ENCODE results near the gene SPDYE18.
"Not testable (repeated sequence)": the region's sequence is repeated elsewhere in the genome, so short reads cannot be mapped to it uniquely, and the experiment has no call there.

SPDYE18 gene, protein sequence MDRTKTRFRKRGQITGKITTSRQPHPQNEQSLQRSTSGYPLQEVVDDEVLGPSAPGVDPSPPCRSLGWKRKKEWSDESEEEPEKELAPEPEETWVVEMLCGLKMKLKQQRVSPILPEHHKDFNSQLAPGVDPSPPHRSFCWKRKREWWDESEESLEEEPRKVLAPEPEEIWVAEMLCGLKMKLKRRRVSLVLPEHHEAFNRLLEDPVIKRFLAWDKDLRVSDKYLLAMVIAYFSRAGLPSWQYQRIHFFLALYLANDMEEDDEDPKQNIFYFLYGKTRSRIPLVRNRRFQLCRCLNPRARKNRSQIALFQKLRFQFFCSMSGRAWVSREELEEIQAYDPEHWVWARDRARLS

DNA sequence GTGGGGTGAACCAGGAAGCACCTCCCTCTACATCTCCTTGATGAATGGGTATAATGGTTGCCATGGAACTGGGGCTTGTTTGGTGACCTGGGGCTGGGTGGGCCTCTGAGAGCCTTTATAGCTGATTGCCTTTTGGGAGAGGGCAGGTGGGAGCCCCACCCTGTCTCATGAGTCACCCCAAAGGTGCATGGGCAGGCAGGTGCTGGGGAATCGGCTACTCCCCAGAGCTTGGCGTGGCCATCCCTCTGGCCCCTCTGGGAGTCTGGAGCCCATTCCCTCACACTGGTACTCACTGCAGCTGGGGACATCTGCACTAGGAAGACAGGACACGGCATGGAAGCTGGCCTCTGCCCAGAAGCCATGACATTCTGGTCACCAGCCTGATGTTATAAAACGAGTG is at the start of gene SPDYE18:
SPDYE18 (minus strand) TSS at position 2 of the 400 bp plus-strand sequence. CDS start 2,046 bp downstream, outside the sequence.
- DNase-seq (ENCODE audit: low read depth) = not testable (repeated sequence)

DNA sequence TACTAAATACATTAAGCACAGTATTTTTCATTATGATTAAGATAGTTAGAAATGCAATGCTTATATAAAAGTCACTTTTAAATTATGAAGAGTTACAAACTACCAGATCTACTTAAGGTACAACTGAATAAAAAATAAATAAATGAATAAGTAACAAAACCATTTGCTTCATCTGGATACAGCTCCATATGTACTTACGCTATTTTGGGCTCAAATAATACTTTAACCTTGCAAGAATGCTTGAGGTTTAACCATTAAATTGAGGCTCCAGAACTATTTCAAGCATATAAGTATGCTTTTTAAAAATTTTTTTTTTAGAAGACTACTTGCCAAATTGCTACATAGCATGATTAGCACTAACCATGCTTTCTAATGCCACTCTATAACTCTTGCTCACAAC is 46.0 kb upstream of the SPDYE18 start:
- not testable (repeated sequence) for DNase-seq (ENCODE audit: low read depth)

DNA sequence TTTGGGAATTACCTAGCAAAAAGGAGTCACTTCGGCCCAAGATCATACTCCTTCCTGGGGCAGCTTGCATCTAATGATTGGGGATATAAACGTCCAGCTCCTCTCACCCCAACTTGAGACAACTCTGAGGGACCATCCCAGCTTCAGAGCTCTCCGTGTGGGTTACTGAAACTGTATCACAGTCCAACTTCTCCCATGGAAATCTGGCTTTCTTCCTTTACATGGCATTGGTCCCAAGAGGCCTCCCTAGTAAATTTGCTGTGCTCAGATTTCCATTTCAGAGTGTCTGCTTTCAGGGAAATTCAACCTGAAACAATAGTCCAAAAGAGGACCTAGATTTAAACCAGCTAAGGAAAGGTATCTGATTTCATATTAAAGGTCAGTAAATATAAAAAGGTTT is 45.3 kb upstream of the SPDYE18 start:
- not testable (repeated sequence) for DNase-seq (ENCODE audit: low read depth)

DNA sequence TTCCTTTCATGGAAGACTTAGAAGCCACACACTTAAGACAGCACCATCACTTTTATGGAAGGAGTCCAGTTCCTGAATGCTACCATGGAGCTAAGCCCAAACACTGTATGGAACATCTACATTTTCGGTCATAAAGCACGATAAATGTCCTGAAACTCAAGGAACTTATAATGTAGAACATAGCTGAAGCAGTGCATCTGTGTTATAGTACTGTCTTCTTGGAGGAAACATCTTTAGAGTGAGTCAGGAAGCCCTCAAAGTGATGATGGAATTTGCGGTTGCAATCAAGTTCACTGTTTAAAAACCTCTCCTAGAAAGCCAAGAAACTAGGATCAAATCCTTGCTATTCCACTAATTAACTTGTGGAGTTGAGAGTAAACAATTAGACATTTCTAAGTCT is 43.5 kb upstream of the SPDYE18 start:
- DNase-seq (ENCODE audit: low read depth) = not testable (repeated sequence)

DNA sequence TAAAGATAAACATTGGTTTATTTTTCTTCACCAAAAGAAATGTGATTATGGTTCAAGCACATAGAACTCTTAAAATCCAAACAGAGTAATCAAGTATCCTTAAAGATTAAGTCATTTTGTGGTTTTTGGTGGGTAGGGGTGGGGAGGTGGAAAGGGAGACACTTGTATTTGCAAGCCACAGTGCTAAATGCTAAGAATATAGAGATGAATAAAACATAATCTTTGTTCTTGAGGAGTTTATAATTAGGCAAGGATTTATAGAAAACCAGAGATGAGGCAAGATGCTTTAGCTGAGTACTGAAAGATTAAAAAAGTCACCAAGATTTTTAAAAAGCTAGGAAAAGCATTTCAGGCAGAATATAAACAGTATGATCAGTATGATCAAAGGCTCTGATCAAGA is 40.3 kb upstream of the SPDYE18 start:
- not testable (repeated sequence) for DNase-seq (ENCODE audit: low read depth)

DNA sequence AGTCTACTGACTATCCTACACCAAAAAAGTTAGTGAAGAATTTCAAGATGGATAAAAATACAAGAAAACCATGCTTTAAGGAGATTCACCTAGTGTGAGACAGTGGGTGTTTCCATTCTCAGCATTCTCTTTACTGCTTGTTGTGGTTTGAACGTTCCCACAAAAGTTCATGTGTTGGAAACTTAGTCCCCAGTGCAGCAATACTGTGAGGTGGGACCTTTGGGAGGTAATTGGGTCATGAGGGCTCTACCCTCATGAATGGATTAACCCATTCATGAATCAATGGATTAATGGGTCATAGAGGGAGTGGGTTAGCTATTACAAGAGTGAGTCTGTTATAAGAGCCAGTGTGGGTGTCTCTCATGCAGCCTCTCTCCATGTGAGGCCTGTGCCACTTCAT is 38.8 kb upstream of the SPDYE18 start:
- DNase-seq (ENCODE audit: low read depth) = not testable (repeated sequence)

DNA sequence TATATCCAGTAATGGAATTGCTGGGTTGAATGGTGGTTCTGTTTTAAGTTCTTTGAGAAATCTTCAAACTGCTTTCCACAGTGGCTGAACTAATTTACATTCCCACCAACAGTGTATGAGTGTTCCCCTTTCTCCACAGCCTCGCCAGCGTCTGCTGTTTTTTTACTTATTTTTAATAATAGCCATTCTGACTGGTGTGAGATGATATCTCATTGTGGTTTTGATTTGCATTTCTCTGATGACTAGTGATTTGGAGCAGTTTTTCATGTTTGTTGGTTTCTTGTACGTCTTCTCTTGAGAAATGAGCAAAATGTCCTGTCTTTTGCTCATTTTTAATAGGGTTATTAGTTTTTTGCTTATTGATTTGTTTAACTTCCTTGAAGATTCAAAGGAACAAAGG is 38.1 kb upstream of the SPDYE18 start:
- DNase-seq (ENCODE audit: low read depth) = not testable (repeated sequence)

DNA sequence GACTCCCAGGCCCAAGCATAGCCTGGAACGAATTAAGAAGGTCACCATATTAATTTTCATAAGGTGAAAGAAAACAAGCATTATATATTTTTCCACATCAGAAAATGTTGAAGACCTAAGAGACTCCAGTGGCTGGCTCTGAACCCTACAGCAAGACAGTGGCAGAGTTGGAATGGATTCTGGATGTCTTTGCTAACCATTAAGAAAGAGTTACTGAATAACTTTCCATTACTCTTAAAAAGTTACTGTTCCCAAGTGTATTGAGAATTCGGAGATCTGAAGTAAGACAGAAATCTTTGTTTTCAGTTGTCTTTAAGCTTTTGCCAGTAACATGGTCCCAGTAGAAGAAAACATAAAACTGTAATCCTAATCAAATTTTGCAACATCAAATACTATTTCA is 29.9 kb upstream of the SPDYE18 start:
- not testable (repeated sequence) for DNase-seq (ENCODE audit: low read depth)

DNA sequence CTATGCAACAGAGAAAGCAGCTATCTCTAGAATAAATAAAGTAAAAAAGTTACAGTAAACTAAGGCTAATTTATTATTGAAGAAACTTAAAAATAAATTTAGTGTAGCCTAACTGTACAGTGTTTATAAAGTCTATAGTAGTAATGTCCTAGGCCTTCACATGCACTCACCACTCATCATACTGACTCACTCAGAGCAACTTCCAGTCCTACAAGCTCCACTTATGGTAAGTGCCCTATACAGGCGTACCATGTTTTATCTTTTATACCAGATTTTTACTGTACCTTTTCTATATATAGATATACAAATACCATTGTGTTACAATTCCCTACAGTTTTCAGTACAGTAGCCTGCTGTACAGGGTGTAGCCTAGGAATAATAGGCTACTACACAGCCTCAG is 19.8 kb upstream of the SPDYE18 start:
- DNase-seq (ENCODE audit: low read depth) = not testable (repeated sequence)

DNA sequence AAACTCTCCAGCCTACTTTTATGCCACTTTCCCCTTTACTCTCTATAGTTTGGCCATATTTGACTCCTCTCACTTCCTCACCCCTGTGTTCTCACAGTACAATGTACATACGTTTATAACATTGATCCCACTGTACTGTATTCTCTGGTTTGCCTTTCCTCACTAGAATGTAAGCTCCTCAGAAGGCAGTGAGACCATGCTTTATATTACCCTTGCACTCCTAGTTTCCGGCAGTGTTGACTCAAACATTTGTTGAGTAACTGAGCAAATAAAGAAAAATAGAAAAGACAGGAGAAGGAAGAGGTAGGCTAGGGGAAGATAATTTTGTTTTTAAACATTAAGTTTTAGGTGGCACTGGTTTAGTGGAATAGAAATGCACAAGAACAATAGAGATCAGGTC is 17.9 kb upstream of the SPDYE18 start:
- DNase-seq (ENCODE audit: low read depth) = not testable (repeated sequence)

DNA sequence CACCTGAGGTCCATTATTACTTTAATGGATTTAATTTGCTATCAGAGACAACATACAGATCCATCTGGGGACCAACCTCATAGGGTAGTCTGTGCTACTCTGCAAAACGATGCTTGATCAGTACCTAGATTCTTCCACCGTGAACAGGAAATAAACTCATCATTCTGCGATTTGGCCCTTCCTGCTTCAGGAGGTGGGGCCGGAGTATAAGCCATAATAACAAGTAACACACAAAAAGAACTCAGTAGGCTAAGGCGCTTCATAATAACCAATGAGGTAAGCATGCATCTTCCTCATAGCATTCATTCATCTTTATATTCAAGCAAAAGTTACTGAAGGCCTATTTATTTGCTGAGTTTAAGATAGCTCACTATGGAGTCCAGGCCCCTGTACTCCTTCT is 17.3 kb upstream of the SPDYE18 start:
- not testable (repeated sequence) for DNase-seq (ENCODE audit: low read depth)

DNA sequence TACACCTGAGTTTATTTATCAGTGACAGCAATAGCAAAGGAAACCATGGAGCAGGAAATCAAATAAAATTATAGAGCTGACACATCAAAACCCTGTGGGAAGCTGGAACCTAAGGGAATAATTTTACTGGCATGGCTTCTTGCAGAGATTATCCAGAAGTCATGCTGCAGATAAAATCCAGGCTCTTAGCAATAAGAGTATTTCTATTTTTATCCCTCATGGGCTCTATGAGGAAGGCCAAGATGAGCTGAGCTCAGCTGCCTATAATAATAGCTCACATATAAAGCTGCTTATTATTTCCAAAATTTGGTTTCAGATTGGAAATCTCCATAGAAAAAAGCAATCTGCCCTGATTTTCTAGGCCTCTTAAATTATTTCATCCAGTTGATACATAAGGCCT is 16.8 kb upstream of the SPDYE18 start:
- DNase-seq (ENCODE audit: low read depth) = not testable (repeated sequence)

DNA sequence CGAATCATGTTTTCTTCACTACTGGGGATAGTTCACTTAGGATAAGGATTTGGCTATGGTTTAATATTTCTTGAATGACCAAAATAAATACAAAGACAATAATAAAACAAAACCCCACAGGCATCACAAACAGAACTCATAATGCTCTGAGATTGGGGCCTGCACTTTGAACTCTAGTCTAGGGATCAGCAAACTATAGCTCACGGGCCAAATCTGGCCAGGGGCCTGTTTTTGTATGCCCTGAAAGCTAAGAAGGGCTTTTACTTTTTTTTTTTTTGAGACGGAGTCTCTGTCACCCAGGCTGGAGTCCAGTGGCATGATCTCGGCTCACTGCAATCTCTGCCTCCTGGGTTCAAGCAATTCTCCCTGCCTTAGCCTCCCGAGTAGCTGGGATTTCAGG is 14.7 kb upstream of the SPDYE18 start:
- not testable (repeated sequence) for DNase-seq (ENCODE audit: low read depth)

DNA sequence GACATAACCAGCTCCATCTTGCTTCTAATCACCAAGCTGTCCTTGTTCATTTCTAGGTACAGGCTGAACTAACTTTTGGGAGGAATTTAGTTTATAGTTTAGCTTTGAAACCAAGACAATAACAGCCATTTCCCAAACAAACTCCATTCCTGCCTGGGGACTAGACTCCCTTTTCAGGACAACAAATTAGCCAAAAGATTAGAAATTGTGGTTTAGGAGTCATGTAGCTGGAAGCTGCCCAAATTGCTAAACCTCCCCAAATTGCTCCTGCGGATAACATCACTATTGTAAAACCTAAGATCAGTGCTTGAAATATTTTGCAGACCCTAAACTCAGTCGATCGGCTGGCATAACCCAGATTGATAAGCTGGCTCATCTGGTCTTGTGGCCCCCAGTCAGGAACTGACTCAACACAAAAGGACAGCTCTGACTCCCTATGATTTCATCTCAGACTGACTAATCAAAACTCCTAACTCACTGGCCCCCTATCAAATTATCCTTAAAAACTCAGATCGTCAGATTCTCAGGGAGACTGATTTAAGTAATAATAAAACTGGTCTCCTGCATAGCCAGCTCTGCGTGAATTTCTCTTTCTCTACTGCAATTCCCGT is 12.5 kb upstream of the SPDYE18 start:
- DNase-seq (ENCODE audit: low read depth) = not testable (repeated sequence)

DNA sequence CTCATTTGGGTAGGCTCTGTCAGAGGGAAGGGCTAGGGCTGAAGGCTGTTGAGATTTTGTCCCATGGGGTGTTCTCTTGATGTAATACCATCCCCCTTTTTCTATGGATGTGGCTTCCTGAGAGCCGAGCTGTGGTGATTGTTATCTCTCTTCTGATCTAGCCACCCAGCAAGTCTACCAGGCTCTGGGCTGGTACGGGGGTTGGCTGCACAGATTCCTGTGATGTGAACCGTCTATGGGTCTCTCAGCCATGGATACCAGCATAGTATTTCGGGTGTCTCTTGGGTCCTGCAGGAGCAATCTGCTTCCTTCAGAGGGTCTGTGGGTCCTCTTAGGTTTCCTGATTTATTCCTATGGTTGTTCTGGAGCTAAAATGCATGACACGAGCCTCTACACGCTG is 8.8 kb upstream of the SPDYE18 start:
- DNase-seq (ENCODE audit: low read depth) = not testable (repeated sequence)

DNA sequence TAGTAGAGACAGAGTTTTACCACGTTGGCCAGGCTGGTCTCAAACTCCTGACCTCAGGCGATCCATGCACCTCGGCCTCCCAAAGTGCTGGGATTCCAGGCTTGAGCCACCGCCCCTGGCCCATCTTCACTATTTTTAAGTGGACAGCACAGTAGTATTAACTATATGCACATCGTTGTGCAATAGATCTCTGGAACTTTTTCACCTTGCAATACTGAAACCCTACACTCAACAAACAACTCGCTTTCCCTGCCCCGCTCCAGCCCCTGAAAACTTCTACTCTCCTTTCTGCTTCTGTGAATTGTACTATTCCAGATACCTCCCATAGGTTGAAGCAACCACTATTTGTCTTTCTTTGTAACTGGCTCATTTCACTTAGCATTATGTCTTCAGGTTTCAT is 3.5 kb upstream of the SPDYE18 start:
- not testable (repeated sequence) for DNase-seq (ENCODE audit: low read depth)

DNA sequence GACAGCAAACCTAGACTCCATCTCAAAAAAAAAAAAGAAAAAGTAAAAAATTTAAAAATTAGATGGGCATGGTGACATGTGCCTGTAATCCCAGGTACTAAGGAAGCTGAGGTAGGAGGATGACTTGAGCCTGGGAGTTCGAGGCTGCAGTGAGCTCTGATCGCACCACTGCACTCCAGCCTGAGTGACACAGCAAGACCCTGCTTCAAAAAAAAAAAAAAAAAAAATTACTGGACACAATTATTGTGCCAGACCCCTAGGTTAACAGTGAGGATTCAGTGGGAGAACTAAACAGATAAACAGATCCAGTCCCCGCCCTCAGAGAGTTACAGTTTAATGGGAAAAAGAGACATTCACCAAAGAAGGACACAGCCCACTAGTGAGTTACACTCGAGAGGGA is 1.4 kb upstream of the SPDYE18 start:
- DNase-seq (ENCODE audit: low read depth) = not testable (repeated sequence)

DNA sequence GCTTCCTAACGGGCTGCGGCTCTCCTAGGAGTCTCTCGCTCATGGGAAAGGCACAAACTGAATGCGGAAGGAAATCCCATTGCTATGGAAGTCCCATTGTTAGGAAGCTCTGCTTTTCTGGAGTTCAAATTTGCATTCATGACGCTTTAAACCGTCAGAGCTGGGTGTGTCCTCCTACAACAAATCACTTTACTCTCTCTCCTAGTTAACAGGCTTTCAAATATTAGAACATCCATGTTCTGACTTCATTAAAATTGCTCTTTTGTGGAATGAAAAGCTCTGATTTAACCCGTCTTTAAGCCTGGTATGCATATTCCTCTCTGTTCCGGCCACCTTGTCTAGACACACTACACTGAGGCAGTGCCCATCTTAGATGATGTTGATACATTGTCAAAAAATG is 30.1 kb downstream of the SPDYE18 start, which contains the start of gene SPDYE17:
SPDYE17 (minus strand) TSS at position 101 of the 400 bp plus-strand sequence. CDS start 1,791 bp downstream, outside the sequence.
- DNase-seq (ENCODE audit: low read depth) = not testable (repeated sequence)

DNA sequence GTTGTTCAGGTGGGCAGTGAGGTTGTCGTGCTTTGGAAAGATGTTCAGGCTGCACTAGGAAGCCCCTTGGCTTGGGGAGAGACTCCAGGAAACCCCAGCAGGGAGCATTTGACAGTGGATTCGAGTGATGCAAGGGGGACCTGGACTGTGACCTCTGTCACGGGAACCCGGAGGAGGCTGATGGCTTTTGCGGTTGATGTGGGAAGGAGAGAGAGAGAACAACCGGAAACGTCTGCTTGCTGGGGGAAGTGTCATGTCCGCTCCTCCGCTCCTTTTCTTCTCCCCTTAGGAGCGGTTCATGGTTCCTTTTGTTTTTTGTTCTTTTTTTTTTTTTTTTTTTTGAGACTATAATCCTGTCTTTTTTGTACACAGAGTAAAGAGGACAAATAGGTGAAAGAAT is 36.0 kb downstream of the SPDYE18 start:
- DNase-seq (ENCODE audit: low read depth) = not testable (repeated sequence)

DNA sequence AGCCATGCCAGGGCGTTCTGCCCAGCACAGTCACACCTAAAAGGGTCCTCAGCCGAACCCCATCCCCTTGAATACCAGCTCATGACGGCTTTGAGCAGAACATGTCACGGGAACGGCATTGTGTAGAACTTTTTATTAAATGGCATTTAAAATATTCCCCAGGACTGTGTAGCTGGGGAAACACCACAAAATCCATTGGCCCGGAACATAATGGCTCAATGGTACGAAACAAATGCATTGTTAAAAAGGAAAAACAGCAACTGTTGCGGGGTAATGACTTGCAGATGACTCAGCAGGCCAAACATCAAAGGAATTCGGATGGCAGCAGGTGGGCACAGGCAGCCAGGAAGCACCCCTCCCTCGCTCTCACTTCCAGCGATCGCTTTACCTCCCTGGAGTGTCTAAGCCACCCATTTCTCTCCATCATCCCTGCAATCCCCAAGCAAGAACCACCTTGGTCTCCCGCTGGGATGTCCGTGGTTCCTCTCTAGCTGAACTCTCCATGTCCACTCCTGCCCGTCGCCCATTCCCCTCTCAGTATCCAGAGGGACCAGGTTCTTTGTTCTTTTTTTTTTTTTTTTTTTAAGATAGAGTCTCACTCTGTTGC is 52.2 kb downstream of the SPDYE18 start:
- DNase-seq (ENCODE audit: low read depth) = not testable (repeated sequence)

DNA sequence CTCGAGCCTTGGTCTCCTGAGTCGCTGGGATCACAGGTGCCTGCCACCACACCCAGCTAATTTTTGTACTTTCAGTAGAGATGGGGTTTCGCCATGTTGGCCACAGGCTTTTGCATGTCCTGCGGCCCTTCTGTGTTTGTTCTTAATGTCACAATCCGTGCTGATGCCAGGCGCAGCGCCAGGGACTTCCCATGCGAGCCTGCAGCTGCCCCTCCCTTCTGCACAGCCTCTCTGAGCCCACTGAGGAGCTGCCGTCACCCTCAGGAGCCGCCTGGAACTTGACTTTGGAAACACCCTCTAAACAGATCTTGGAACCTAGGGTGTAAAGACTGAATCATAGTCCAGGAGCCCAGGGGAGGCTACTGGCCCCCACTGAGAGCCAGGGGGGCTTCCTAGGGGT is 54.4 kb downstream of the SPDYE18 start:
- DNase-seq (ENCODE audit: low read depth) = not testable (repeated sequence)

DNA sequence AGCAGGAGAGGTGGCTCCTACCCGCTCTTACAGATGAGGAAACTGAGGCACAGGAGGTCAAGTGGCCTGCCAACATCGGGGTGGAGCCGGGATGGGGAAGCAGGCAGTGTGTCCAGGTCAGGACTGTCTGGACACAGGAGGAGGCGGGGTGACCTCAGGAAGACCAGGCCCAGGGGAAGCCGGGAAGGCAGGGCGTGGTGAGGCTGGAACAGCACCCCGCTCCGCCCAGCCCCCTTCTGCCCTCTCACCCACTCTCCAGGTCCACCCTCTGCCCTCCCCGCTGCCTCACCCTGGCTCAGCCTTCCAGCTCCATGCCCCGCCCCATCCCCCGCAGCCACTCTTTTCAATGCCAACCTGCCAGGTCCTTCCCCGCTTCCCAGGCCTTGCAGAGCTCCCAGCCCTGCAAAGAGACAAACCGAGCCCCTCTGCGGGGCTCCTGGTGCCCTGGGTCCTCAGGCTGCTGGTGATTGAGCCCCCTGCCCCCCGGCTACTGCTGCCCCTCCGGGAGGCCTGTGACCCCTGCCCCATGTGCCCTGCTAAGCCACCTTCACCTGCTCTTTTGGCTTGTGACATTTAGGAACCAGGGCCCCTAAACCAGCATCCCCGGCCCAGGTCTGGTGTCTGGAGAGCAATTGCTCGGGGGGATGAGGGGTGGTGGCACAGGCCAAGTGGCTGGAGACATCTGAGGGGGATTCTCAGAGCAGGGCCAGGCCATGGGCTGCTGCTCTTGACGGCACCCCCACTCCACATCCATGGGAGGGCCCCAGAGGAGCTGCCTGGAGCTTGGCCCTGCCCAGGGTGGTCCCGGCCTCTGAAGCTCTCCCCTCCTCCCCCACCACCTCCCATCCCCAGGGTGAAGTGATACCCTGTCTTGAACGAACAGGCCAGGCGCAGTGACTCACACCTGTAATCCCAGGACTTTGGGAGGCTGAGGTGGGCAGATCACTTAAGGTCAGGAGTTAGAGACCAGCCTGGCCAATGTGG is 55.9 kb downstream of the SPDYE18 start:
- DNase-seq (ENCODE audit: low read depth) = not testable (repeated sequence)
